ENCODE results near the gene LUZP4.
"Not testable (repeated sequence)": the region's sequence is repeated elsewhere in the genome, so short reads cannot be mapped to it uniquely, and the experiment has no call there.

Gene LUZP4

DNA sequence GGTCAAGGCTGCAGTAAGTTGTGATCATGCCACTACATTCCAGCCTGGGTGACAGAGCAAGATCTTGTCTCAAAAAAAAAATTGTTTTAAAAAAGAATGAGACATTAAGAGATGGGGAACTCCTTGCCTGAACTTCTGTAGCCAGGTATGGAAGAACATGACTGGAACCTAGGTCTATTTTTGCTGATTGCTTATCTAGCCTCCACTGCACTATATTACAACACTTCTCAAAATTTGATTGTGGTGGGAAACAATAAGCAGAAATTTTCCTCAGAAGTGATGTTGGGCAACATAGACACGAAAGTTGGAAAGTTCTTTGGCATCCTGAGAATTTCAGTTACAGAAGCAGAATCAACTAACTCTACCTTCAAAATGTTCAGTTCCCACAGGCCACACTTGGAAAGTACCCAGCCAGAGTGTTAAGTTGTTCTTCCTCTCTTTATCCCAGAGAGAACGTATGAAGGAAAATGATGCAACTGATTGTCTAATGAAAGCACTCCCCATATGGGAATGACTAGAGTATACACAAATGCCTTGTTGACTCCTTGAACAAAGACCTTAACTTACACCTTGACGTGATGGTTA, 50.0 kb downstream of the LUZP4 start:
- no peak for DNase-seq

DNA sequence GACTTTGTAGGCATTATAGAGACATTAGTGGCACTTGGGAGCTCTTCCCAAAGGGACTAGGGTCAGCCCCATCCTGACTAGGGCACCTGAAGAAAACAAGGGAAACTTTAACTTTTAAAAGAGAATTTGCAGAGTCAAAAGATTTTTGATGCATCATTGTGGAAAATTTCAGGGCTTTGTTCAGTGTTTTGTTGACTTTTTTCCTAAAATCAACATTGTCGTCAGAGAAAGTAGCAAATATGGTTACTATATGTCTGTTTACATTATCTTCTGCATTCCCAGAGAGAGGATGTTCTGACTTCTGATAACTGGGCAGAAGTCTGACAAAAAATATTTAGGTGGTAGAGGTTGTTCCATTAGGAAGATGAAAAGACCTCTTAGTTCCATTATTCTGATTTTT, 51.9 kb downstream of the LUZP4 start:
- DNase-seq: no peak

DNA sequence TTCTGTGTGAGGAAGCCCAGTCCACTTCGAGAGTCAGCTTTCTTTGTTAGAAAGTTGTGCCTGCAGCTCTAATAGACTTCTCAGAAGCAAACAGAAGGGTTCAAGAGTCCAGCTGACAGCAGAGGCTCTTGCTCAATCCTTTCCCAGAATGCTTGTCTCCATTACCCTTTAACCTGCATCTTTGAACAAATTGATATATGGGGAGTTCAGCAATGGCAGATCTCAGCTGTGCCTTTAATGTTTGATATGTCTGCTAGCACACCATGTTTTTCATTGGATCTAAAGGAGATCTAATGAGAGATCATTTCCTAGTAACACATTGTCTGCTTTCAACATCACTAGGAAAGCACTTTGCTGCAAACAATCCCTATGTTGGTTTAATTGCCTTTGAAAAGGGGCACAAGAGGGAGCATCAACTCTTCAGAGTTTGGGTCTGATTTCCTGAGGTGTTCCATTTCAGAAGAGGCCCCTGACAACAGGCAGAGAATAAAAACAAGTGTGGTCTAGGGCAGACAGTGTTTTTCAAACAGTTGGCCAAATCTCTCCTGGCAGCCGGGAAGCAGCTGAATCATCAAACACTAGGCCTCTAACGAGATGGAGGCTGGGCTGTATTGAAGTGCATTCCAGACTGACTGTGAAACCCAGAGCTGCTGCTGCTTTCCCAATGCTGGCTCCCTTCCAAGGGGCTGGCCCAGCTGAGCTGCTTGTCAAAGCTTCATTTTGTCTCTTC, 55.5 kb downstream of the LUZP4 start:
- no peak for DNase-seq

DNA sequence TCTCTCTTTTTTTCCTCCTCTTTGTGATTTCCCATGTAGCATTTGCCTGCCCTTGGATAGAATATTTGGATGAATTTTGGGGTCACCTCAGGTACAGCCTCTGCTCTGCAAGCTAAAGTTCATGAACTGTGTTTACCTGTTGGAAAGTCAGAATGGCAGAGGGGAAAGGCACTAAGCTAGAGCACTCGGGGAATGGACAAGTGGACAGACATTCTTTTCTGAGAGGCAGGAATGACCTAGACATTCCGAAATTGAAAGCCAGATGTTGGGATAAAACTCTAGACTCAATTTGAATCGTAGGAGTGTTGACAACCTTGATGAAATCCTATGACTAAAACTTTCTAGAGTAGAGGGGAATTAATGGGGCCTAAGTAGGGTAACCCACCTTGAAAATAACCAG, 56.1 kb downstream of the LUZP4 start:
- no peak for DNase-seq

DNA sequence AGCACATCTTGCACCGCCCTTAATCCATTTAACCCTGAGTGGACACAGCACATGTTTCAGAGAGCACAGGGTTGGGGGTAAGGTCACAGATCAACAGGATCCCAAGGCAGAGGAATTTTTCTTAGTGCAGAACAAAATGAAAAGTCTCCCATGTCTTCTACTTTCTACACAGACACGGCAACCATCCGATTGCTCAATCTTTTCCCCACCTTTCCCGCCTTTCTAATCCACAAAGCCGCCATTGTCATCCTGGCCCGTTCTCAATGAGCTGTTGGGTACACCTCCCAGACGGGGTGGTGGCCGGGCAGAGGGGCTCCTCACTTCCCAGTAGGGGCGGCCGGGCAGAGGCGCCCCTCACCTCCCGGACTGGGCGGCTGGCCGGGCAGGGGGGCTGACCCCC, 57.2 kb downstream of the LUZP4 start:
- not testable (repeated sequence) for DNase-seq

DNA sequence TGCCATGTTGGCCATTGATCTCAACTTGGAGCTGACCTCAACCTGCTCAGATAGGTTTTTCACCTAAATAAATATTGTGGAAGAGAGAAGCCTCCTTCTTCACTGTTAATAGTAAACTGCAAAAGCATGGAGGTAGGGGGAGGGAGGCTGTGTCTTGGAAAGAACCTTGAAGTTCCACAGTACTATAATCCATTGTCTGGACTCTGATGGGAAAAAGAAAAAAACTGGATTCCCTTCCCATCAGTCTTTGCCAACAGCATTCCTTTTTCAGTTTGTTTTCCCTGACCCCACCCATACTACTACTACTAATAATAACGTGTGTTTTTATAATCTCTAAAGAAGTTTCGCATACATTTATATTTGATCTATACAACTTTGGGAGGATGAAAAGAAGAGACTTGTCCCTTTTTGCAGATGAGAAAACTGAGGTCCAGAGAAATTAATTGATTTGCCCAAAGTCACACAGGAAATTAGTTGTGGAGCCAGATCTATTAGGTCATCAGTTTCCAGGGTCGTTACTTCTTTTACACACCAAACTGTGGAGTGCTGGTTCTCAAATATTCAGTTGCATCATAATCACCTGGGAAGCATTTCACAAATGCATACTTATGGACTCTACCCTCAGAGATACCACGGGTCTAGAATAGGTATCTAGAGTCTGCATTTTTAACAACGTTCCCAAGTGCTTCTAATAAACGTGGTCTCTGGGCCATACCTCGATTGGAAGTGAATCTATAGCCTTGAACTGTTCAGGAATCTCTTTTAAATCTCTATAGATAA, 59.1 kb downstream of the LUZP4 start:
- no peak for DNase-seq

DNA sequence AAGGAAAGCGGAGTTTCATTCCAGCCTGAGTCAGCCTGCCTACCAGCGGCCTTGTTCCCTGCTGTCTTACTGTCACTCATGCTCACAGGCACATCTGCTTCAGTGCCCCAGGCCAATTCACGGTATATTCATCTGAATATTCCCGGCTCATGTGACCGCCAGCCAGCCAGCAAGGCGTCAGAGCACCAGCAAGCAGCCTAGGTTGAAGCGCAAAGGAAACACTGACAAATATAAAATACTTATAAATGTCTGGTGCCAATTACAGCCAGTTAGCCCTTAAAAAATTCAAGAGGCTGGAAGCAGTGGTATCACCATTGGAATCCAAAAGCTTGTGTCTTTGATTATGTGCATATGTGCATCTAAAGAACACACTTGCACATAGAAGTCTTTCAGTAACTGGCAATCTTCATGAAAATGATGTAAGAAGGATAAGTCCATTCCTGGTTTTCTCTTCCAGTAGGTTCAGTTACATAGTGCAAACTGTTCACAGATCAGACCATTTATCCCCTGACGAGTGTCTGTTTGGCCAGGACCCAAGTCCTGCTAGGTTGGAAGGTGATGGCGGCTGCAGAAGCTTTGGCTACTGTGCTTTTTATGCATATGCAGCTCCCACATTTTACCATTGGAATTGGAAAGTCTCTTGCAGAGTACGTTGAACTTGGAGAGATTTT, 61.3 kb downstream of the LUZP4 start:
- no peak for DNase-seq

DNA sequence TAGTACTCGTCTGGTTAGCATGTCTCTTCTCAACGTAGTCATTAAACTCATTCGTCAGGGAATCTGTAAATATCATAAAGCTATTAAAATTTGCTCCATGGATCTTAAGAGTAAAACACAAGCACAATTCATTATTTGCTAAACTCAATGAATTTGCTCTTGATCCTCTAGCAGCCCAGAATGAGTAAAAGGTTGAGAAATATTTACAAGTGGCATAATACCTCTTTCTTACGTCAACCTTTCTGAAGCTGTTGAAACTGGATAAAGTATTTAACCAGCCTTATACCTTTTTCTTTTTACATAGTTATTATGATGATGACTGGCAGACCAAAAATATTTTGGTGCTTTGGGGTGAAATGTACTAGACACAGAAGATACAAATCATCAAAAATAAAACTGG, 66.9 kb downstream of the LUZP4 start:
- no peak for DNase-seq
